ENCODE measurements around the gene MYH11.

DNA sequence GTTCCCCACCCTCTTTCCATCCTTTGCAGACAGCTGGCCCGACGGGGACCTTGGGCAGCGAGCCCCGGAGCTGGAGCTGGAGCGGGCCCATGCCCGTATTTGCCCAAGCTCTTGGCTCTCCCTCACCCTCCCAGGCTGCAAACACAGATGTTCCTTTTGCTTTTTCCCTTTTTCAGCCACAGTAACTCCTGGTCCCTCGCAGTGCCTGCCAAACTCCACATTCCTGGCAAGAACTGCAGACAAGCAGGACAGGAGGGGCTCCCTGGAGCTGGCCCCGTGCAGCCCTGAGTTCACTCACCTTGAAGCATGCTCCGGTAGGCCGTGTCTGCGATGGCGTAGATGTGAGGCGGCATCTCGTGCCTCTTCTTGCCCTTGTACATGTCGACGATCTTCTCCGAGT is 33.9 kb downstream of the MYH11 start:
- no peak for TF ChIP-seq CTCF (IDR thresholded peaks at IDR 0.05 in 4 of 5, conservative IDR thresholded peaks at IDR 0.05 in 1 of 5)
- TF ChIP-seq POLR2A (IDR thresholded peaks at IDR 0.05): no peak

Data from gastrocnemius medialis (tissue), 4 donors.